ENCODE results near the gene RCC2.

- no peak for TF ChIP-seq CTCF (conservative IDR thresholded peaks at IDR 0.05; ENCODE audit: low read length)
- TF ChIP-seq EZH2phosphoT487 (IDR thresholded peaks at IDR 0.05; ENCODE audit: borderline replicate concordance, low read depth, low read length) = no peak
These were observed 46.8 kb upstream of the RCC2 start for GRCh38 chr1:17486242-17486641.

All from OCI-LY7 (cell line).